GM19240 (cell line): ENCODE data around the gene MAST4.

Experiments used
- DNase-seq: peaks from one replicate; pipeline ENCODE4 v3.0.0; 2011; ENCODE audit warnings: low spot score; ENCODE audit not compliant: insufficient read length

The MAST4 gene

GRCh38 chr5:67178085-67178484 lies 581.9 kb downstream of the MAST4 start:
- no peak for DNase-seq

DNA sequence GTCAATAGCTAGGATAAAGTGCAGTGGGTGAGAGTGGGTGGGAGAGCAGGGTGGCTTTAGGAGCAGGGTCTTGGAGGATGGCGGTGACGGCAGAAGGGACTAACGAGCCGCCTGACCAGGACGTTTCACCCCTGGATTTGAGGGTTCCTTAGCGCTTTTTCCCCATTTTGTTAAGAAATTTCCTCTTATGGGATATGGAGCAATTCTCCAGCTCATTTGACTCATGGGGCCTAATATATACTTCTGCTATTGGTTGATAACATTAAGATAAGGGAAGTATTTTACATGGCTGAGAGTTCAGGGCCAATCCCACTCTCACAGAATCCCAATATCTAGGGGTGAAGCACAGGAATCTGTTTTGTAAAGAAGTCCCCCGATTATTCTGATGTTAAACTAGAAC lies 582.8 kb downstream of the MAST4 start:
- no peak for DNase-seq

DNA sequence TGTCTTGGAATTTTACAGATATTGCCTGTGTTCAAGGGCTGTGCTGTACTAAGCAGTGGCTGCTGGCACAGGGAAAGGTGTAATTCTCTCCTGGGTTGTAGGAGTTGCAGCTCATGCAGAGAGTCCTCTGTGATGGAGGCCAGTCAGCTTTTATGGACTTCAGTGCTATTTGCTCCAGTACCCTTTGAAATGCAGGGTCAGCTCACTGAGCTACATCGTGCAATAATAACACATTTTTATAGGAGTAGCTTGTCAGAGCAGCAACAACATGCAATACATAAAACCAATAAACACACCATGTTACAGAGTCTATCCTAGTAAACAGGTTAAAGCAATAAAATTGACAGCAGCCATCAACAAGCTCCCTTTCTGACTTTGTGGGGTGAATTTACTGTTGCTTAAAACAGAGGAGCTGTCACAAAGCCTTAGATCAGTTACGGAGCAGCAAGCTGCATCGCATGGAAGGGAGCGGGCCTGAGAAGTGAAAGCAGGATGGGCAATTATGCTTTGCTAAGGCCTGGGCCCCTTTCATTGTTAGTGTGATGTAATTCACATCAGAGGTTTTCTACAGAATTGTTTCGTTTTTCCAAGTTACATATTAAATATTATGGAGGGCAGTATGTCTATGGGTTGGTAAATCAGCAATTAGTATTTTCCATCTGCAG lies 583.6 kb downstream of the MAST4 start:
- no peak for DNase-seq

DNA sequence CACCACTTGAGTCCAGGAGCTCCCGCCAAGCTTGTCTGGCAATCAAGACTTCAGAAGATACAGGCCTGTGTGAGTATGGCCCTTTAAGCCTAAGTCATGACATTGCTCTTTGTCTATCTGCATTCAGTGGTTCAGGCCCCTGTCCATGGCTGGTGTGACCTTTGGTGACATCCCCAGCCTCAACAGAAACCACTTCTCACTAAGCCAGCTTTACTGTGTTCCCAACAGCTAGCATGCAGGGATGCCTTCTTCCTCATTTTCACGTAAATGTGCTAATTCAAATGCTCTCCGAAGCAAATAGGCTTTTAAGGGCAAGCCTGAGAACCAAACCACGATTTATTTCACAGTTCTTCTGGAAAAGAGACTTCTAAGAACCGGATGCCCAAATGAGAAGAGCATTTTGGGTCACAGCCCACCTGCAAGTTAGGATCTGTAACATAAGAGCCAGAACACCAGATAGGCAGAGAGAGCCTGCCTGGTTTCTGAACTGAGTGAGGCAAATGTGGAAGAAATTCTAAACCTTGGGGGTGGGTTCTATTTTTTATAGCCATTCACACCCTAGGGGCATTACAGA lies 585.5 kb downstream of the MAST4 start:
- DNase-seq: no peak

DNA sequence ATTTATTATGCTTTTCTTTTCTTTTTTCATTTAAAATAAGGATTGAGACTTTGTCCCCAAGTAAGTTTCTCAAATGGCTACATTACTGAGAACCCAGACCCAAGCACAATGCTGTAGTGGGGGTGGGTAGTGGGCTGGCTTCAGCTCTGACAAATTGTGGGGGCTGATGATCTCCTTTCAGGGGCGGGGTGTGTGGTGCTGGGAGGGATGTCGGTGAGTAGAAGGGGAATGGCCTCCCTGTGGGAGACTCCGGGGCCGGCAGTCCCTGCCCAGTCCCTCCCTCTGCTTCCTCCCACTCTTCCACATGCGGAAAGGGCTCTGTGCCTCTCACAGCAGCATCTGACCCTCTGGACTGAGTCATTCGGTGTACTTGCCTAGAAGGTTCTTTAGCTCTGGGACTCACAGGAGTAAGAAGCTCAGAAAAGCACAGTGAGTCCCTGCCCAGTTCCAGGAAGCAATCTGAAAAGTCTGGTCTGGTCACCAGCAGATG lies 586.2 kb downstream of the MAST4 start:
- DNase-seq: no peak

GRCh38 chr5:67183859-67184258 lies 587.7 kb downstream of the MAST4 start:
- DNase-seq: no peak

GRCh38 chr5:67187006-67187715 lies 591.0 kb downstream of the MAST4 start:
- DNase-seq: no peak

- no peak for DNase-seq
Measured at GRCh38 chr5:67188274-67189078, 592.3 kb downstream of the MAST4 start.

DNA sequence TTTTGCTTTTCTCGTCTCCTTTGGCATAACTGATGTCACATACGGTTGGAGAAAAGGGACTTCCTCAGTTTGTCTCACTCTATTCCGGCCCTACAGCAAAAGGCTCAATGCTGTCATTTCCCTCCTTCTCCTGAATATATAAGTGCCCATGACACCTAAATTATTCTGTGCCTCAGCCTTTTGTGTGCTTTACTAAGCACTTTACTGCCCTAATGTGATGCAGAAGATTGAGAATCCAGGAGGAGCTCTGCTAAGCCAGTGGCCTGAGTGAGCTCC lies 592.8 kb downstream of the MAST4 start:
- no peak for DNase-seq

- DNase-seq: no peak
Measured at GRCh38 chr5:67189931-67190330, 593.7 kb downstream of the MAST4 start.

GRCh38 chr5:67190410-67190809 lies 594.2 kb downstream of the MAST4 start:
- no peak for DNase-seq

DNA sequence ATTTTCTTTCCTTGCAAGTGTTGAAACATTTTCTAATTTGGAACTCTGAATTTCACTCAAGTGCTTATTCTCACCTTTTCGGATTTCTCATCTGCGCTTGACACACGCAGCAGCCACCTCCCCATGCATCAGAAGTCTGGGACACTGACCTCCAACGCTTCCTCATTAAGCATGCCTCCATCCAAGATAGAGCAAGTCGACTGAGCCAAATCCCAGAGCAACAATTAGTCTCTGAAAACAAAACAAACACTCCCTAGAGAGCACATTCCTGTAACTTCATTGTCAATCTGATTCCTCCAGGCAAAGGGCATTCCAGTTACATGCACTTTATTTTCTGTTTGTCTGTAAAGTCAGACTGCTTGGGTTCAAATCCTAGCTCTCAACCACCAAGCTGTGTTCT lies 594.7 kb downstream of the MAST4 start:
- no peak for DNase-seq

- DNase-seq: no peak
Measured at GRCh38 chr5:67192719-67193438, 596.7 kb downstream of the MAST4 start.

DNA sequence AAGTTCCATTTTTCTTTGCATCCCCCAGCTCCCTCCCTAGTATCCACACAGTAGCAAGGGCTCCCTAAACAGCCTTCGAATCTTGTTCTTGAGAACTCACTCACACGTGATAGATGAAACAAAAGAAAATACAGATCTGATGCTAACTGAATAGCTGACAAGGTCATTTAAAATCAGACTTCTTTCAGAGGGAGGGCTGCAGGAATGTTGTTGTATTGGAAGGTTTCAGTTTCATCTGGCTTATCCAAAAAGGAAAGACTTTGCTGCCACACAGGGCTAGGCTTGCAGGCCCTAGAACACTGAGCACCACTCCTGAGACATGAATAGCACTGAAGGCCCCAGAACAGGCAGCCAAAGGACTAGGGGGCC lies 597.2 kb downstream of the MAST4 start:
- no peak for DNase-seq

GRCh38 chr5:67194166-67194565 lies 598.0 kb downstream of the MAST4 start:
- DNase-seq: no peak

DNA sequence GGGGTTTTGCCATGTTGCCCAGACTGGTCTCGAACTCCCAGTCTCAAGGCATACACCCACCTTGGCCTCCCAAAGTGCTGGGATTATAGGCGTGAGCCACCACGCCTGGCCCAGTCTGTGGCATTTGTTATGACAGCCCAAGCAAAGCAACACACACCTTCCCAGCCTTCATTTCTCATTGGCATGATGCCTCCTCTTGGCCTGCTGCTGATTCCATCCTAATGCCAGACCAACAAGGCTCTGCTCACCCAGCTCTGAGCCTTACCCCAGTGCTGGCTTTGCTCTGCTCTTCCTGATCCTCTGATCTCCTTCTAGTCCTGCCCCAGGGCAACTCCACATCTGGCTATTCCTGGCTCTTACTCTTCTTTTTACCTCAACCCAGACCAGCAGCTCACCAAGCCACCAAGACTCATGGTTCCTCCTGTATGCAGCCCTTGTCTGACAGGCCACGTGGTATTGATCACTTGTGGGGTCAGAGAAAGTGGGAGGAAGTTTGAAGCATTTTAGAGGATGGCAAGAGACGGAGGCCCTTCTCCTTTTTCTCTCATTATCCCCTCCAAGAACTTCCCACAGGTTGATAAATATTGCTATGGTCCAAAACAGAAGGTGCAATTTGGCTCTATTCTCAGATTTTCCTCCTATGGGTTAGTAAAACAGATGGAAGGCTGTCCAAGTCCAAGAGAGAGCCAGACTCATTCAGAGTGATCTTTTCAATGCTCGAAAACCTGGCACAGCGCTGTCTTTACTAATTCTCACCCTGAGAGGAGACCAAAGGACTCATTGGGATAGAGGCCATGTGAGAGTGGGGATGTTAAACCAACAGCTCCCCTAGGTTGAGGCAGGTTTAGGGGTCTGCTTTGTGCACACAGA lies 599.4 kb downstream of the MAST4 start:
- DNase-seq: no peak

GRCh38 chr5:67196537-67197059 lies 600.4 kb downstream of the MAST4 start, which contains the start of gene CD180:
Gene CD180, minus strand, starts transcription at chr5:67196799. Its CDS starts 158 bp downstream, at chr5:67196641.
- no peak for DNase-seq

- DNase-seq: no peak
Measured at GRCh38 chr5:67197536-67197935, 601.3 kb downstream of the MAST4 start.

DNA sequence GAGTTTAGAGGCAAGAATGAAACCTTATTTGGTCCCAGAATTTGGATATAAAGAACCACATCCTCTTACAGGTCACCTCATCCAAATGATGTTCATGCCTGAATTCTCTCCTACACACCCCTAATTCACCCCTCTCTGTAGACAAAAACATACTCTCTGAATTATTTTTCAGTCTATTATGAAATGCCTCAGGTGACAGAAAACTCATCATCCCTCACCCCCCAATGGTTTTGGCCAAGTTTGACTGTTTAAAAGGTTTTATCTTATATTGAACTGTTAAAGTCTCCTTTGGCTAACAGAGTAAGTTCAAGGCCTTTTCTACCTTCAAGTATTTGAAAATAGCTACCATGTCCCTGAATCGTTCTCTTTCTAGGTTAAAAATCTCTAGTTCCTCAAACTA lies 602.7 kb downstream of the MAST4 start:
- DNase-seq: no peak

- no peak for DNase-seq
Measured at GRCh38 chr5:67199859-67200258, 603.7 kb downstream of the MAST4 start.
